Coronary artery (tissue), 2 donors: ENCODE measurements around the gene GP2.

Experiments used
- DNase-seq: peaks from one replicate; pipeline ENCODE4 v3.0.0-alpha.2; 2017; ENCODE audit warnings: low spot score
- H3K27ac ChIP-seq, 2 donors: fragments of 200-600 bp; sonication (generic); one replicate each; pipeline ENCODE4 v1.5.1; 2016 to 2019
- H3K4me3 ChIP-seq: fragments of 200-600 bp; sonication (generic); 2 replicates; pipeline ENCODE4 v1.5.1; 2016; ENCODE audit warnings: mild to moderate bottlenecking, moderate library complexity
- TF ChIP-seq, protein P1 (sequence below): fragments of 200-600 bp; sonication (generic); IDR thresholded peaks from one replicate; pipeline ENCODE4 v1.5.1; 2019; ENCODE audit warnings: antibody characterized with exemption

The GP2 gene

DNA sequence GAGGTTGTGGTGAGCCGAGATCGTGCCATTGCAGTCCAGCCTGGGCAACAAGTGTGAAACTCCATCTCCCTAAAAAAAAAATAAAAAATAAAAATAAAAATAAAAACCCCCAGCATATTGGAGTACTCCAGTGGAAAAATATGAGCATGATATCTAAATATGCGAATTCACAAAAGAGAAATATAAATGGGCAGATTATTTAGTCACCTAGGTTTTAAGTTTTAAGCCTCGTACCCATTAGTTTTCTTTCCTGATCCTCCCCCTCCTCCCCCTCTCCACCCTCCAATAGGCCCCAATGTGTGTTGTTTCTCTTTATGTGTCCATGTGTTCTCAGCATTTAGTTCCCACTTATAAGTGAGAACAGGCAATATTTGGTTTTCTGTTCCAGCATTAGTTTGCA is 62.3 kb downstream of the GP2 start:
- no peak overlapping the region for H3K4me3 ChIP-seq
- no peak for DNase-seq
- TF ChIP-seq, protein P1, sequence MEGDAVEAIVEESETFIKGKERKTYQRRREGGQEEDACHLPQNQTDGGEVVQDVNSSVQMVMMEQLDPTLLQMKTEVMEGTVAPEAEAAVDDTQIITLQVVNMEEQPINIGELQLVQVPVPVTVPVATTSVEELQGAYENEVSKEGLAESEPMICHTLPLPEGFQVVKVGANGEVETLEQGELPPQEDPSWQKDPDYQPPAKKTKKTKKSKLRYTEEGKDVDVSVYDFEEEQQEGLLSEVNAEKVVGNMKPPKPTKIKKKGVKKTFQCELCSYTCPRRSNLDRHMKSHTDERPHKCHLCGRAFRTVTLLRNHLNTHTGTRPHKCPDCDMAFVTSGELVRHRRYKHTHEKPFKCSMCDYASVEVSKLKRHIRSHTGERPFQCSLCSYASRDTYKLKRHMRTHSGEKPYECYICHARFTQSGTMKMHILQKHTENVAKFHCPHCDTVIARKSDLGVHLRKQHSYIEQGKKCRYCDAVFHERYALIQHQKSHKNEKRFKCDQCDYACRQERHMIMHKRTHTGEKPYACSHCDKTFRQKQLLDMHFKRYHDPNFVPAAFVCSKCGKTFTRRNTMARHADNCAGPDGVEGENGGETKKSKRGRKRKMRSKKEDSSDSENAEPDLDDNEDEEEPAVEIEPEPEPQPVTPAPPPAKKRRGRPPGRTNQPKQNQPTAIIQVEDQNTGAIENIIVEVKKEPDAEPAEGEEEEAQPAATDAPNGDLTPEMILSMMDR = no peak

DNA sequence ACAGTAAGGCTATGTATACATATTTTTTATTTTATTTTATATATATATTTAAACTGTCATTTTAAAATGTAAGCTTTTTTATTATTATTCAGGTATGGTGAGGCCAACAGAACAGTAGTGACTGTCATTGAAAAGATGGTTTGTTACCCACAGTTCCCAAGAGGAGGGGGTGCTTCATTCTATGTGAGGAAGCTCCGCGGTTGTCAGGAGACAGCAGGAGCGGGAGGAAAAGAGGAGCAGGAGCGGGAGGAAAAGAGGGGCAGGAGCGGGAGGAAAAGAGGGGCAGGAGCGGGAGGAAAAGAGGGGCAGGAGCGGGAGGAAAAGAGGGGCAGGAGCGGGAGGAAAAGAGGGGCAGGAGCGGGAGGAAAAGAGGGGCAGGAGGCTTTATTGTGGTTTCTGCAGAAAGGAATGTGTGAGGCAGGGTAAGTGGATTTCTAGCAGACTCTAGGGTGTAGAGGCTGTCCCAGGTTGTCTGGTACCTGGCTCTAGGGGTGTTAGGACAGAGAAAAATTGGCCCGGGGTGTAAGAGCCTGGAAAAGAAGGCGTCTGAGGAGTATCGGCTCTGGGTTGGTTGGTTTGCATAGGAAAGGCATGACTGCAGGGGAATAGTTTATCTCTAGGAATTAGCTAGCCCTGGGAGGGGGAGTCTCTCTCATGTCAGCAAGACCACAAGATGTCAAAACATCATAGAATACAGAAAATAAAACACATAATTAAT is 64.0 kb downstream of the GP2 start:
- TF ChIP-seq, protein P1 = no peak
- no peak for DNase-seq
- Histone ChIP-seq H3K4me3 (no peak overlapping the region), H3K27ac (no peak overlapping the region)

More for the DNA sequence above, 62.3 kb downstream of the GP2 start:
- no peak overlapping the region for H3K27ac ChIP-seq

DNA sequence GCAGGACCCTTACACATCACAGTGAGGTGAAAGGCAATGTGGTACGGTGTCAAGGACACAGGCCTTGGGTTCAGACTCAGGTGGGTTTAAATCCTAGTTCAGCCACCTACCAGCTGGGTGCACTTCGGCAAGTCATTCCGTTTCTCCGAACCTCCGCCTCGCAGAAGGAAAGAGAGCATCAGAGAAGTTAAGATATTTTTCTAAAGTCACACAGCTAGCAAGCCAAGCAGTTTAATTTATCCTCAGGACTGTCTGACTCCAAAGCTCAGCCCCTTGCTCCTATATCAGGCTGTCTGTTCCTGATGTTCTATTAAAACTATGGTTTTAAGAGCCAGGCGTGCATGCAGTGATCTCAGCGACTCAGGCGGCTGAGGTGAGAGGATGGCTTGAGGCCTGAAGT is 65.1 kb downstream of the GP2 start:
- no peak for DNase-seq
- TF ChIP-seq, protein P1 = no peak
- Histone ChIP-seq H3K27ac (no peak overlapping the region), H3K4me3 (no peak overlapping the region)

DNA sequence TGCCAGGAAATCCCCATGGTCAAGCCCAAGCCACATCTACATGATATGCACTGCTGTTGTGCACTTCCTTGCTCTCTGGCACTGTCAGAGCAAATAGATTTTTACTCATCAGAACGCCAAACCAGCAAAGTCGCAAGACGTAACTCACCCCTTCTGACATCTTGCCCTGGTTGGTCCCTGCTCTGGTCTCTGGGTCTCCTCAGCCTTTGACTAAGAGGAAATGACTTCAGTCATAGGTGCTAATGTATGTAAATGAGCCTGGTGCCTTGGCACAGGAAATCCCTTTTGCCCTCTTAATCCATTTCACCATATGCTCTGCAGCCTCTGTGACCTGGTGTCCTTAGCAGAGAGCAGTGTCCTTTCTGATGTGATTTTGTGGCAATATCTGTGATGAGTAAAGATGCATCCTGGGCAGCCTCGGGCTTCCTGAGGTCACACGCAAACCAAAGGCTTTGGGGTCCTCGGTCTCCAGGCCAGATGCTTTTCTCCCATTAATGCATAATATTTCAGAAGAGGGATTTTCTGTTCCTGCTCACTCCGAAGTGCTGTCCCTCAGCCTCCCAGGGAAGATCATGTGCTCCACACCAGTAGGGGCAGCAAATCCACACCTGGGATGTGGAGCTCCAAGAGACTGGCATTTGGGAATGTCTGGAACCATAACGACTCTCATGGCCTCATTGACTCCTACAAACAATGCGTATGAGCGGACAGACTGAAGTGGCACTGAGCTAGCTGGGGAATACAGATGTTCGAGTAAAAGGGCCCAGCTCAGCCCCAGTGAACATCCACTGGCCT is 66.9 kb downstream of the GP2 start:
- no peak for DNase-seq
- Histone ChIP-seq H3K4me3 (no peak overlapping the region), H3K27ac (no peak overlapping the region)
- TF ChIP-seq, protein P1 = no peak
